ENCODE measurements around the gene GPC2. TPM values are rescaled to one million over a fixed set of nuclear protein-coding genes. Genes with fewer than 3 reads are reported as not detected.

Gene GPC2
- 0.52 and 0.76 TPM in 2 replicates for total RNA-seq

GRCh38 chr7:100177045-100178001 lies at the start of gene GPC2, which contains the start of gene STAG3:
Gene GPC2, minus strand, starts transcription at chr7:100177381. Its CDS starts 182 bp downstream, at chr7:100177199.
Gene STAG3, plus strand, starts transcription at chr7:100177918. Its CDS starts 2,639 bp downstream, at chr7:100180557.

GRCh38 chr7:100219801-100220585 lies 42.8 kb upstream of the GPC2 start, which contains the start of gene PVRIG:
Gene PVRIG, plus strand, starts transcription at chr7:100219949. Its CDS starts 22 bp downstream, at chr7:100219971.

GRCh38 chr7:100158229-100159098 lies 18.7 kb downstream of the GPC2 start, which contains the start of gene TRAPPC14:
Gene TRAPPC14, minus strand, starts transcription at chr7:100158723. Its CDS starts 224 bp downstream, at chr7:100158499.

GRCh38 chr7:100148559-100149328 lies 28.4 kb downstream of the GPC2 start, which contains the start of gene LAMTOR4:
Gene LAMTOR4, plus strand, starts transcription at chr7:100148918. Its CDS starts 55 bp downstream, at chr7:100148973.

GRCh38 chr7:100126931-100127865 lies 50.0 kb downstream of the GPC2 start, which contains the start of gene MBLAC1:
Gene MBLAC1, plus strand, starts transcription at chr7:100126967. Its CDS starts 429 bp downstream, at chr7:100127396.

Other genes with a start within 250 kb of the GPC2 start
- gene GJC3, start 247.8 kb downstream of the GPC2 start, total RNA-seq: not detected in 2 replicates
- not detected in 2 replicates for gene AZGP1, start 201.3 kb downstream of the GPC2 start, total RNA-seq
- gene ZKSCAN1, start 161.8 kb downstream of the GPC2 start, total RNA-seq: 52.4 and 64.9 TPM in 2 replicates
- 9.0 TPM in 2 replicates for gene ZSCAN21, start 127.6 kb downstream of the GPC2 start, total RNA-seq
- 29.0 and 37.1 TPM in 2 replicates for gene ZNF3, start 95.7 kb downstream of the GPC2 start, total RNA-seq
- gene COPS6, start 88.4 kb downstream of the GPC2 start, total RNA-seq: 72.2 and 72.5 TPM in 2 replicates
- 30.8 and 35.6 TPM in 2 replicates for gene MCM7, start 76.0 kb downstream of the GPC2 start, total RNA-seq
- gene AP4M1, start 75.7 kb downstream of the GPC2 start, total RNA-seq: 19.1 and 21.7 TPM in 2 replicates
- gene TAF6, start 58.0 kb downstream of the GPC2 start, total RNA-seq: 34.6 and 36.4 TPM in 2 replicates
- 35.5 and 37.9 TPM in 2 replicates for gene CNPY4, start 57.7 kb downstream of the GPC2 start, total RNA-seq
- 1.2 and 2.0 TPM in 2 replicates for gene MBLAC1, start 50.4 kb downstream of the GPC2 start, total RNA-seq
- gene LAMTOR4, start 28.5 kb downstream of the GPC2 start, total RNA-seq: 62.3 and 64.1 TPM in 2 replicates
- gene TRAPPC14, start 18.7 kb downstream of the GPC2 start, total RNA-seq: 4.6 and 6.7 TPM in 2 replicates
- gene GAL3ST4, start 8.8 kb downstream of the GPC2 start, total RNA-seq: 1.7 and 3.6 TPM in 2 replicates
- 0.39 and 0.54 TPM in 2 replicates for gene STAG3, start 537 bp upstream of the GPC2 start, total RNA-seq
- gene PVRIG, start 42.6 kb upstream of the GPC2 start, total RNA-seq: not detected in 2 replicates
- not detected in 2 replicates for gene SPDYE3, start 130.3 kb upstream of the GPC2 start, total RNA-seq
- gene PILRB, start 180.7 kb upstream of the GPC2 start, total RNA-seq: 7.8 and 11.8 TPM in 2 replicates
- gene PILRA, start 196.1 kb upstream of the GPC2 start, total RNA-seq: 0.65 TPM in 1 of 2 replicates, not detected in the other